Activated CD4-positive, CD25-positive, alpha-beta regulatory T cell (primary cell): ENCODE measurements around the gene SKP1.
"Not testable (repeated sequence)": the region's sequence is repeated elsewhere in the genome, so short reads cannot be mapped to it uniquely, and the experiment has no call there.

Experiments used
- DNase-seq, 4 experiments: peaks; one replicate each; lab custom pipeline; 2025; lab: John Stamatoyannopoulos, UW

Gene SKP1

GRCh38 chr5:134176511-134177368, at the start of gene SKP1:
TSS of gene SKP1 (minus strand) at chr5:134176950. CDS start at chr5:134174022, 2,928 bp downstream.
- DNase-seq = peak; percentile 70 to 80 (median 78)

GRCh38 chr5:134225780-134226440, 49.2 kb upstream of the SKP1 start, which contains the start of gene PPP2CA:
TSS of gene PPP2CA (minus strand) at chr5:134226073. CDS start at chr5:134225861, 212 bp downstream.
- peak; percentile 98 to 99 (median 98) for DNase-seq

GRCh38 chr5:134224888-134225779, 48.4 kb upstream of the SKP1 start:
- DNase-seq = peak; percentile 33 to 49 (median 42)

GRCh38 chr5:134223406-134224248, 46.9 kb upstream of the SKP1 start:
- no peak for DNase-seq

GRCh38 chr5:134221690-134222089, 44.9 kb upstream of the SKP1 start:
- not testable (repeated sequence) for DNase-seq

GRCh38 chr5:134215757-134216156, 39.0 kb upstream of the SKP1 start:
- no peak for DNase-seq

GRCh38 chr5:134211263-134212031, 34.7 kb upstream of the SKP1 start:
- not testable (repeated sequence) for DNase-seq

GRCh38 chr5:134209477-134210245, 32.9 kb upstream of the SKP1 start:
- DNase-seq = no peak

GRCh38 chr5:134207696-134208095, 30.9 kb upstream of the SKP1 start:
- DNase-seq = no peak

GRCh38 chr5:134206627-134207160, 29.9 kb upstream of the SKP1 start:
- DNase-seq = no peak

GRCh38 chr5:134204575-134204974, 27.8 kb upstream of the SKP1 start:
- no peak for DNase-seq

- no peak for DNase-seq
Measured at GRCh38 chr5:134203630-134204029, 26.9 kb upstream of the SKP1 start.

- DNase-seq = no peak
Measured at GRCh38 chr5:134195666-134196065, 18.9 kb upstream of the SKP1 start.

GRCh38 chr5:134189031-134189430, 12.3 kb upstream of the SKP1 start:
- DNase-seq = no peak

- no peak for DNase-seq
Measured at GRCh38 chr5:134188092-134188491, 11.3 kb upstream of the SKP1 start.

GRCh38 chr5:134184155-134185135, 7.7 kb upstream of the SKP1 start:
- DNase-seq = peak; percentile 56 to 62 (median 57)

GRCh38 chr5:134183481-134183880, 6.7 kb upstream of the SKP1 start:
- DNase-seq = no peak

GRCh38 chr5:134178096-134178419, 1.3 kb upstream of the SKP1 start:
- DNase-seq = no peak
